Adrenal gland (tissue), 12 donors: ENCODE measurements around the gene SFT2D3. TPM values are rescaled to one million over a fixed set of nuclear protein-coding genes. Genes with fewer than 3 reads are reported as not detected.

ENCODE experiments used
- DNase-seq, 7 donors: peaks; one replicate each; pipeline ENCODE4 v3.0.0-alpha.2; 2019 to 2020
- H3K27ac ChIP-seq, 5 donors: fragments of 200-600 bp; sonication (generic) in 4 of 5; 1 replicate in 3 of 5; 2 replicates in 2 of 5; pipeline versions ENCODE4 v1.5.1 to v1.8.0; 2016 to 2020; ENCODE audit warnings: mild to moderate bottlenecking in 1 of 5
- H3K27me3 ChIP-seq: fragments of 200-600 bp; 2 replicates; pipeline ENCODE4 v1.8.0; 2021
- H3K36me3 ChIP-seq, 2 donors: fragments of 200-600 bp; replicated peaks in 1 of 2; 1 replicate in 1 of 2; 2 replicates in 1 of 2; pipeline versions ENCODE4 v1.5.1 to v1.8.0; 2018 to 2022
- H3K4me1 ChIP-seq, 2 donors: fragments of 200-600 bp; replicated peaks in 1 of 2; 1 replicate in 1 of 2; 2 replicates in 1 of 2; pipeline versions ENCODE4 v1.5.1 to v1.8.0; 2018 to 2021
- H3K4me3 ChIP-seq, 4 donors: fragments of 200-600 bp; sonication (generic) in 3 of 4; one replicate each; pipeline ENCODE4 v1.5.1; 2016 to 2018
- H3K9me3 ChIP-seq, 3 donors: fragments of 200-600 bp; sonication (generic) in 1 of 3; replicated peaks in 1 of 3; 1 replicate in 2 of 3; 2 replicates in 1 of 3; pipeline versions ENCODE4 v1.5.1 to v1.8.0; 2016 to 2021
- POLR2A ChIP-seq, 2 donors: fragments of 450-650 bp; IDR thresholded peaks; one replicate each; pipeline ENCODE4 v1.6.1; 2017; ENCODE audit warnings: antibody characterized with exemption in 2 of 2, mild to moderate bottlenecking in 2 of 2, moderate library complexity in 1 of 2
- WGBS, 4 donors: extraction: QIAGEN DNeasy Blood & Tissue Kit in 2 of 4; methylation state at CpG; one replicate each; pipeline versions ENCODE4 v1.1.5 to v1.1.7; 2013 to 2017; 5-methylcytosine and 5-hydroxymethylcytosine counted together
- intact Hi-C, 2 donors: fragments of 100-400 bp; cut with DNase I; formaldehyde crosslinking; loops; one replicate each; pipeline versions ENCODE4 v1.14.1 to v1.15.0; 2022 to 2023
- polyA plus RNA-seq, 3 donors: library from polyadenylated mRNA; stranded (reverse); fragments of 200-250 nt in 2 of 3; fragments of 350-450 nt in 1 of 3; fragmentation: Illumina TruSeq in 1 of 3; extraction: RNeasy Lipid Tissue Mini Kit (QIAGEN cat#74804) in 1 of 3; gene quantifications; one replicate each; pipeline ENCODE4 v1.2.3, GENCODE V29; 2013 to 2014
- total RNA-seq, 9 donors: library from RNA; depleted of rRNA in 4 of 9; stranded (reverse); fragments of >200 nt in 4 of 9; fragments of 120-200 nt in 1 of 9; fragmentation: NEBNext Ultra II Directional in 1 of 9; extraction: Animal tissue kit (Norgen Biotek cat#: 25700) in 1 of 9; gene quantifications; one replicate each; pipeline versions ENCODE4 v1.1.0 to v1.2.4, GENCODE V29; 2013 to 2023
- TF ChIP-seq, protein P1 (sequence below), 6 experiments: fragments of 450-650 bp in 4 of 6; fragments of 200-600 bp in 2 of 6; sonication (generic) in 1 of 6; IDR thresholded peaks; 1 replicate in 5 of 6; 2 replicates in 1 of 6; pipeline versions ENCODE4 v1.5.1 to v1.8.0; 2016 to 2021; ENCODE audit warnings: antibody characterized with exemption in 6 of 6, mild to moderate bottlenecking in 2 of 6, moderate library complexity in 1 of 6
- donor health status: healthy with polysubstance abuse.
- donor health status: Bipolar disorder and iron deficiency.
- donor health status: DM: yes; HTN: yes; CAD: no.
- donor health status: DM: no; HTN: no; CAD: no.
- donor health status: DM: no; HTN: no; CAD: no.
- donor health status: DM: yes; HTN: yes; CAD: no.

SFT2D3 gene
- total and polyA plus RNA-seq, 12 donors: 4.3 to 12.2 (median 6.4) TPM

DNA sequence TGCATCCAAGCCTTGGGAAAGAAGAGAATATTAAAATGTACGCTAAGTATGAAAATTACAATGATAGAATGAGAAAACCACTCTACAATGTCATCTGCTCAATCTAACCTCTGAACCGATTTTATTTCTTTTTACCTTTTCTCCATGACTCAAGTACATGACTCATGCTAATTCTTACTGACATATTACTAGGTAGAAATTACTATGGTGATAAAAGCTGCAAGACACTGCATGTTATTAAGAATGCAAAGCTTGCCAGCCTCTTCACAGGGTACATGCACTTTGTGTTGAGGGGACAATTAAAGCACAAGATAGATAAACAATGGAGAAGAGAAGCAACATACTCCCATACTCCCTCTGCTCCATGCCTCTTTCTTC lies 20.7 kb downstream of the SFT2D3 start:
- intact Hi-C loops: no loop called here
- Histone ChIP-seq H3K4me3 (no peak overlapping the region), H3K36me3 (peaks cover 0 to 36% of the 10 kb centered on the region in 2 donors), H3K27me3 (no peaks in the 10 kb centered on the region), H3K9me3 (no peaks in the 10 kb centered on the region), H3K4me1 (peaks cover 0 to 7% of the 10 kb centered on the region in 2 donors), H3K27ac (no peak overlapping the region)
- 73 to 81% (median 76%) methylated on average over 2 of the region's 2 CpGs for WGBS, 4 donors
- TF ChIP-seq, protein P1, sequence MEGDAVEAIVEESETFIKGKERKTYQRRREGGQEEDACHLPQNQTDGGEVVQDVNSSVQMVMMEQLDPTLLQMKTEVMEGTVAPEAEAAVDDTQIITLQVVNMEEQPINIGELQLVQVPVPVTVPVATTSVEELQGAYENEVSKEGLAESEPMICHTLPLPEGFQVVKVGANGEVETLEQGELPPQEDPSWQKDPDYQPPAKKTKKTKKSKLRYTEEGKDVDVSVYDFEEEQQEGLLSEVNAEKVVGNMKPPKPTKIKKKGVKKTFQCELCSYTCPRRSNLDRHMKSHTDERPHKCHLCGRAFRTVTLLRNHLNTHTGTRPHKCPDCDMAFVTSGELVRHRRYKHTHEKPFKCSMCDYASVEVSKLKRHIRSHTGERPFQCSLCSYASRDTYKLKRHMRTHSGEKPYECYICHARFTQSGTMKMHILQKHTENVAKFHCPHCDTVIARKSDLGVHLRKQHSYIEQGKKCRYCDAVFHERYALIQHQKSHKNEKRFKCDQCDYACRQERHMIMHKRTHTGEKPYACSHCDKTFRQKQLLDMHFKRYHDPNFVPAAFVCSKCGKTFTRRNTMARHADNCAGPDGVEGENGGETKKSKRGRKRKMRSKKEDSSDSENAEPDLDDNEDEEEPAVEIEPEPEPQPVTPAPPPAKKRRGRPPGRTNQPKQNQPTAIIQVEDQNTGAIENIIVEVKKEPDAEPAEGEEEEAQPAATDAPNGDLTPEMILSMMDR (IDR thresholded peaks at IDR 0.05): no peak
- TF ChIP-seq POLR2A (IDR thresholded peaks at IDR 0.05): no peak
- DNase-seq: no peak

DNA sequence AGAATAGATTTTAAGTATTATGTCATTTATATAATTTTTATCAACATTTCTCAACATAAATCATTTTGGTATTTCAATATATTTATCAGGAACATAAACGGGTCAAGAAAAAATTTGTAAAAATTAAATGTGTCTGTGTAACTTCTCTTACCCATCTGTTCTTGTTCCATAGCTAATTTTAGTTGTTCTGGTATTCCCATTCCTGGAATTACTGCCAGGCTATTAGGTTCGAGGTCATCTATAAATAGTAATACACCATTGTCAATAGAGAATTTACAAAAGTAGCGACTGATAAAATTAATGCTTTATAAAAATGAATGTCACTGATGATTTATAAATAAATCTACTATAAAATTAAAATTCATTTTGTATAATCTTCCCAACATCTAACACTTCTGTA lies 21.5 kb downstream of the SFT2D3 start:
- peaks cover 0 to 36% of the 10 kb centered on the region in 2 donors for H3K36me3 ChIP-seq
- WGBS, 4 donors: 40 to 54% (median 46%) methylated on average over 3 of the region's 3 CpGs

DNA sequence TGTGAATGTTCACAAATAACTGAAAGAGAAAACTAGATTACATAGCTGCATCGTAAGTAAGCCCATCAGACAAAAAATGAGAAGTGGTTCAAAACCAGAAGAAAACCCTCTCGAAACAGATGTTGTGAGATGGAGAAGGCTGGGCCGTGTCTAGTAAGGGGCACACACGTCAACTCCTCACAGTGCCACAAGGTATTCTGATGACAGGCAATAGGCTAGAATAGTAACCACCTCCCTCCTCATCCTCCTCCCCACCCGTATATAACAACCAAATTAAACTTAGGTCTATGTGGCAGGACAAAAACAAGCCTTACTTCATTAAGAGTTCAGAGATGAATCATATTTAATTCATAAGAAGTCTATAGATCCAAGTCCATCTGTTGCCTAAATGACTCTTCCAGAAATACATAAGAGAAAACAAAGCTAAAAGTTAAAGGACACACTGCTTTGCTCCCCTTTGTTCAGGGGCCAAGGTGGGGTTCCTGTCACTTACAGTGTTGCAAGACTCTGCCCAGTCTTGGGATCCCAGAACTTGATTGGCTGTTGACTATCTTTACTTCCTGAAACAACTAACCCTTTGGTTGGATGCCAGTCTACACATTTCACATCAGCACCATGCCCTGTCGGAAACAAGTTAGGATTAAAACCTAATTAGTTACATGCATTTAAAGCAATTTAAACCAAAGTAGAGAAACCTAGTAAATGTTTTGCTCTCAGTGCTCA lies 25.0 kb downstream of the SFT2D3 start:
- TF ChIP-seq POLR2A (IDR thresholded peaks at IDR 0.05): no peak
- TF ChIP-seq, protein P1 (IDR thresholded peaks at IDR 0.05): no peak
- no peaks in the 10 kb centered on the region for H3K27me3 ChIP-seq
- H3K27ac ChIP-seq: no peak overlapping the region
- H3K9me3 ChIP-seq: no peaks in the 10 kb centered on the region
- H3K4me3 ChIP-seq: no peak overlapping the region
- peaks cover 0 to 12% of the 10 kb centered on the region in 2 donors for H3K36me3 ChIP-seq
- no peak for DNase-seq
- intact Hi-C loops: no loop called here
- WGBS, 4 donors: 88 to 92% (median 89%) methylated on average over 6 of the region's 6 CpGs
- peaks cover 0 to 7% of the 10 kb centered on the region in 2 donors for H3K4me1 ChIP-seq

More for the DNA sequence above, 21.5 kb downstream of the SFT2D3 start:
- Histone ChIP-seq H3K27ac (no peak overlapping the region), H3K4me1 (peaks cover 0 to 7% of the 10 kb centered on the region in 2 donors), H3K27me3 (no peaks in the 10 kb centered on the region), H3K9me3 (no peaks in the 10 kb centered on the region), H3K4me3 (no peak overlapping the region)
- intact Hi-C loops: no loop called here
- no peak for TF ChIP-seq POLR2A (IDR thresholded peaks at IDR 0.05)
- TF ChIP-seq, protein P1 (IDR thresholded peaks at IDR 0.05): no peak
- DNase-seq: no peak

DNA sequence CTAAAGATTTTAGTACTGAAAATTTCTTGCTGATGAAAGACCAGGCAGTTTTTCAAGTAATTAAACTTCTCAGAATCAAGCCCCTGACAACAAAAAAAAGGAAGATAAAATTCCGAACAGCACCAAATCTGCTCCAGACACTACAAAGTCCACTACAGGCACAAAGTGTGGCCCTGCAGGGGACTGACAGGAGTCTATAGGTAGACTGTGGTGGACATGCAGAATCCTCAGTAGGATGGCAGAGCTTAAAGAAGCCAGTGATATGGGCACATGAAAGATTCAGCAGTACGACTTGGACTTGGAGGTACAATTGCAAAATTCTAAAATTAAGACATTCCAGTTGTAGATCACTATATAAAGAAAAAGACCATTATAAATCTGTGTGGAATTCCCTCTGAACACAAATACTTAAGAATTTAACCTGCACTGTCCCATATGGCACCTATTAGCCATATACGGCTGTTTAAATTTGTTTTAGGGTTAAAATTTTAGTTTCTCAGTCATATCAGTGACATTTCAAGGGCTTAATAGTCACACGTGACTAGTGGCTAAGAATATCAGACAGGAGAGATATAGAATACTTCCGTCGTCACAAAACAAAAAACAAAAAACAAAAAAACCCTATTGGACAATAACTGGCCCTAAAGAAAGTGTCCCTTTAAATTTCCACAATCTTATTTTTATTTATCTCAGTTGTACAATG lies 32.0 kb downstream of the SFT2D3 start:
- intact Hi-C loops: no loop called here
- no peak for DNase-seq
- Histone ChIP-seq H3K27ac (peak overlapping the region in 3 of 5 donors; percentile 0 to 60 (median 45)), H3K9me3 (no peaks in the 10 kb centered on the region), H3K36me3 (no peaks in the 10 kb centered on the region), H3K27me3 (no peaks in the 10 kb centered on the region), H3K4me3 (peak overlapping the region in 2 of 4 donors; percentile 3 to 41), H3K4me1 (peaks cover 0 to 14% of the 10 kb centered on the region in 2 donors)
- WGBS, 4 donors: 45 to 63% (median 53%) methylated on average over 6 of the region's 6 CpGs
- no peak for TF ChIP-seq POLR2A (IDR thresholded peaks at IDR 0.05)
- TF ChIP-seq, protein P1 (IDR thresholded peaks at IDR 0.05): no peak
